Measurements from ENCODE around the gene PIEZO2. TPM values are rescaled to one million over a fixed set of nuclear protein-coding genes. Genes with fewer than 3 reads are reported as not detected.

The PIEZO2 gene
- total RNA-seq, 6 experiments from 2014 or later = not detected

- Mint-ChIP-seq H3K4me3 (no peak overlapping the region), H3K36me3 (ENCODE audit: low read depth) (no peaks in the 10 kb centered on the region), H3K27ac (no peak overlapping the region), H3K9me3 (no peaks in the 10 kb centered on the region), H3K4me1 (ENCODE audit: low read depth) (no peaks in the 10 kb centered on the region), H3K27me3 (ENCODE audit: insufficient read depth) (peaks cover 4% of the 10 kb centered on the region)
- no peak for DNase-seq
- TF ChIP-seq CTCF (IDR thresholded peaks at IDR 0.05) = no peak
Observed at GRCh38 chr18:10893761-10894160, 255.6 kb downstream of the PIEZO2 start.

GRCh38 chr18:10893196-10893595 lies 256.2 kb downstream of the PIEZO2 start:
- Mint-ChIP-seq H3K27me3 (ENCODE audit: insufficient read depth) (peaks cover 4% of the 10 kb centered on the region), H3K9me3 (no peaks in the 10 kb centered on the region), H3K36me3 (ENCODE audit: low read depth) (no peaks in the 10 kb centered on the region), H3K4me3 (no peak overlapping the region), H3K4me1 (ENCODE audit: low read depth) (no peaks in the 10 kb centered on the region), H3K27ac (no peak overlapping the region)
- no peak for TF ChIP-seq CTCF (IDR thresholded peaks at IDR 0.05)
- no peak for DNase-seq

- Mint-ChIP-seq H3K9me3 (no peaks in the 10 kb centered on the region), H3K4me3 (no peak overlapping the region), H3K27me3 (ENCODE audit: insufficient read depth) (peaks cover 4% of the 10 kb centered on the region), H3K36me3 (ENCODE audit: low read depth) (no peaks in the 10 kb centered on the region), H3K4me1 (ENCODE audit: low read depth) (no peaks in the 10 kb centered on the region), H3K27ac (no peak overlapping the region)
- DNase-seq = no peak
- no peak for TF ChIP-seq CTCF (IDR thresholded peaks at IDR 0.05)
Observed at GRCh38 chr18:10892786-10893185, 256.6 kb downstream of the PIEZO2 start.

- Mint-ChIP-seq H3K36me3 (ENCODE audit: low read depth) (no peaks in the 10 kb centered on the region), H3K27ac (no peak overlapping the region), H3K4me3 (no peak overlapping the region), H3K27me3 (ENCODE audit: insufficient read depth) (peaks cover 8% of the 10 kb centered on the region), H3K4me1 (ENCODE audit: low read depth) (no peaks in the 10 kb centered on the region), H3K9me3 (no peaks in the 10 kb centered on the region)
- TF ChIP-seq CTCF (IDR thresholded peaks at IDR 0.05) = no peak
- no peak for DNase-seq
Observed at GRCh38 chr18:10890022-10890421, 259.3 kb downstream of the PIEZO2 start.

- no peak for DNase-seq
- H3K4me1 Mint-ChIP-seq (ENCODE audit: low read depth) = no peaks in the 10 kb centered on the region
- peaks cover 4% of the 10 kb centered on the region; the same call in 1 of the 2 replicates for H3K27me3 Mint-ChIP-seq (ENCODE audit: insufficient read depth)
- H3K4me3 Mint-ChIP-seq = no peak overlapping the region
- H3K27ac Mint-ChIP-seq = no peak overlapping the region
- H3K36me3 Mint-ChIP-seq (ENCODE audit: low read depth) = no peaks in the 10 kb centered on the region
- TF ChIP-seq CTCF (IDR thresholded peaks at IDR 0.05) = no peak
- H3K9me3 Mint-ChIP-seq = no peaks in the 10 kb centered on the region
Observed at GRCh38 chr18:10878703-10879102, 270.7 kb downstream of the PIEZO2 start.

GRCh38 chr18:10877987-10878386 lies 271.4 kb downstream of the PIEZO2 start:
- H3K27ac Mint-ChIP-seq = no peak overlapping the region
- no peaks in the 10 kb centered on the region for H3K9me3 Mint-ChIP-seq
- H3K27me3 Mint-ChIP-seq (ENCODE audit: insufficient read depth) = peaks cover 4% of the 10 kb centered on the region; the same call in 1 of the 2 replicates
- no peaks in the 10 kb centered on the region for H3K36me3 Mint-ChIP-seq (ENCODE audit: low read depth)
- TF ChIP-seq CTCF (IDR thresholded peaks at IDR 0.05) = no peak
- H3K4me3 Mint-ChIP-seq = no peak overlapping the region
- DNase-seq = no peak
- no peaks in the 10 kb centered on the region for H3K4me1 Mint-ChIP-seq (ENCODE audit: low read depth)

Data from HFFc6 (cell line).